ENCODE measurements around the gene ACTR8.

ACTR8 gene

DNA sequence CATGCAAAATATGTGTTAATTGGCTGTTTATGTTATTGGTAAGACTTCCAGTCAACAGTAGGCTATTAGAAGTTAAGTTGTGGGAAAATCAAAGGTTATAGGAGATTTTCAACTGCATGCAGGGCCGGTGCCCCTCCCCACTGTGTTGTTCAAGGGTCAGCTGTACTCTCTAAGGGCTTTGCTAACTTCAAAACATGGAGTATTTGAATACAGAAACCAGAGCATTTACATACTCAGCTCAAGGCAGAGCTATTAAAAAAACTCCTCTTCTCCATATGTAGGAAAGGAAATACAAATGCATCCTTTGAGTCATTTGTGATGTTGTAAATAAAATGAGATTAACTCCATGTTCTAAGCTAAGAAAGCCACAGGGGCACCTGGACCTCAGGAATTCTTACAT is 18.8 kb downstream of the ACTR8 start:
- no peak for DNase-seq

DNA sequence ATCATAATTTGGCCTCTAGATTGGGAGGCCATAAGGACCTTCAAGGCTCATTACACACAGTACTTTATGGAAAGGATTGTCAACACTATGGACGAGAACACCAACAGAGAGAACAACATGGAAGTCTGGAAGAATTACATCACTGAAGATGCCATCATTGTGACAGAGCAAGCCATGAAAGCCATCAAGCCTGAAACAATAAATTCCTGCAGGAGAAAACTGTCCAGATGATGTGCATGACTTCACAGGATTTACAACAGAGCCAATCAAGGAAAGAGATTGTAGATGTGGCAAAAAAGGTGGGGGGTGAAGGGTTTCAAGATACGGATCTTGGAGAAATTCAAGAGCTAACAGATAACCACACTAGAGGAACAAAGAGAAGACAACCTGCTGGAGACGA is 19.7 kb downstream of the ACTR8 start:
- no peak for DNase-seq

DNA sequence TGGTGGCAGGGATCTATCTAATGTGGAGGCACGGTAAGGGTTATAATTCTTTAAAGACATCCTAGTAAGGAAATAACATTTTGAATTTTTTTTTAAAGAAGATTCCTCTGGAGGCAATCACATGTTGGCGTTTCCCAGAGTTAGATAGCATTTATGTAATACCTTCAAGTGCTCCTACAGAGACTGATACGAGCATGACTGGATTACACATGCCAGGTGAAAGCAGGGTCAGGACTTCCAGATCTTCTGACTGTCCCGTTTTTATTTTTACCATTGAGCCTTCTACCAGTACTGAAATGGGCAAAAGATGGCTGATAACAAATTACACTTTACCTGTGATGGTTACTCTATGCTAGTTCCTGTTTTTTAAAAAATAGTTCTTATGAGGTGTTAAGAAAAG is 21.8 kb downstream of the ACTR8 start:
- DNase-seq = no peak

DNA sequence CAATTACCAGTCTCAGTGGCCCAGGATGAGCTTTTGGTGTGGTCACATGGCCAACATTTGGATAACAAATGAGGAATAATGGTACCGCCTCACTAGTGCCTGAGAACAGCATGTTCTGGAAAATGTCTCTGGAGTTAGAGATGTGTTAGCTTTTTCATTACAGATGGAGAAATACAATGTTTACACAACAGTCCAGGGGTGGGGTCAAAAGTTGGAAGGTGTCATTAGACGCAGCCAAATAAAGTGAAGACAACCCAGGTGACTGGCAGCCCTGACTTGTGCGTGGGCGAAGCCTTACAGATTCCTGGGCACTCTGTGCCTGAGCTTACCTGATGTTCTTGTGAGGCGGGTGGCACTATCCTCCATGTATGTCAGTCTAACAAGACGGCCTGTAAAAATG is 22.8 kb downstream of the ACTR8 start:
- DNase-seq = no peak

DNA sequence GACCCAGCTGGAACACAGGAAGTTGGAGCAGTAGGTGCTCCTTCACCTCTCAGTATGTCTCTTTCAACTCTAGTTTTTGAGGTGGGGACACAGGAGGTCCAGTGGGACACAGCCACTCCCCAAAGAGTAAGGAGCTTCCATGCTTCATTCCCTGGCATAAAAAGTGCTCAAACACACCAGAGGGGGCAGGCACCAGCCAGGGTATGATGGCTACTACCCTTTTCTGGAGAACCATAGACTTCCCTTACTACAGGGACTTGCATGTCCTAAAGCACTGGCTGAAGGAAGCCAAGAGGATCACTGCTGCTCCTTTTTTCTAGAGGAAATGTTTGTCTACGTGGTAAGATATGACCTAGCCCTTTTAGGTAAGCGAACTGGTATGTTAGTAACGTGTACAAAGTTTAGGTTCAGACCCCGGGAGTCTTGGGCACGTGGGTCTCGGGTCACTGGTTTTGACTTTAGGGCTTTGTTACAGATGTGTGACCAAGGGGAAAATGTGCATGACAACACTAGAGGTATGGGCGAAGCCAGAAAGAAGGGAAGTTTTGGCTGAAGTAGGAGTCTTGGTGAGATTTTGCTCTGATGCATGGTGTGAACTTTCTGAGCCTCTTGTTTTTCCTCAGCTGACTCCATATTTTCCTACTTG is 23.7 kb downstream of the ACTR8 start:
- DNase-seq = no peak

DNA sequence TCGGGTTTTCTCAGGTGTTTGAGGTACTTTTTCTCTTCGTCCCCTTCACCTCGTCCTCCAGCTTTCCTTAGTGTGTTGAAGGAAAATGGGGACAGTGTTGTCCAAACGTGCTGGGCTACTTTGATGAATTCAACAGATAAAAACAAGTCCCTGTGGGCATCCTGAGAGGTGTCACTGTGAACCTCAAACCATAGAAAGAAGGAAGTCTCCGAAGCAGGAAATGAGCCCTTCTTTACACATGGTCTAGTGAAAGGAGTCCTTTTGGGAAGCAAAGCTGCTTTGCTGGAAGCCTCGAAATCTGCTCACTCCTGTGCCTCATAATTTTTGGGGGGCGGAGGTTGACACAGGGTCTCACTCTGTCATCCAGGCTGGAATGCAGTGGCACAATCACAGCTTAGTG is 25.0 kb downstream of the ACTR8 start:
- DNase-seq = no peak

DNA sequence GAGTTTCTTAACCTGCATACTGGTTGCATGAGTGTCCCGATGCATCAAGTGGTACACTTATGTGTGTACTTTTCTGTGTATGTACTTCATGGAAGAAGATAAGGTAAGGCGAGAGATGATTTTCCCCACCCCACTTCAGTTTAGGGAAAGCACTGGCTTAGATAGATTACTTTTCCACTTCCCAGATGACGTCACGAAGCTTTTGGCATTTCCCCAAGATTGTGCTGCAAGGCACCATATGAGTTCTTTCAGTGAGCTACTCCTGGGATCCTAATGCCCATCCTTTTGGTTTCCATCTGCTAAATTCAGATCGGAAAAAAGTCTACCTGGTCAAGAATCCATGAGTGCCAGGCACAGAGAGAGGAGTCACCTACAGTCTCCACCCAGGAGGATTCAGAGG is 31.1 kb downstream of the ACTR8 start:
- no peak for DNase-seq

DNA sequence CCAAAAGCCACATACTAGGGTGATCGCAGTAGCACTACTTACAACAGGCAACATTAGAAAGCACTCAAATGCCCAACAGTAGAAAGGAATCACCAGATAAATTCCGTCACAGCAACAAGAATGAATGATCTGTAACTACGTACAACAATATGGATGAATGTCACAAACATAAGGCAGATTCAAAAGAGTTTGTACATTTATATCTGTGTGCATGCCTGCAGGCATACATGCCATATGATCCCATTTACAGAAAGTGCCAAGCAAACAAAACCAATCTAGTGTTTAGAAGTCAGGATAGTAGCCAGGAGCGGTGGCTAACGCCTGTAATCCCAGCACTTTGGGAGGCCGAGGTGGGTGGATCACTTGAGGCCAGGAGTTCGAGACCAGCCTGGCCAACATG is 32.0 kb downstream of the ACTR8 start:
- no peak for DNase-seq

DNA sequence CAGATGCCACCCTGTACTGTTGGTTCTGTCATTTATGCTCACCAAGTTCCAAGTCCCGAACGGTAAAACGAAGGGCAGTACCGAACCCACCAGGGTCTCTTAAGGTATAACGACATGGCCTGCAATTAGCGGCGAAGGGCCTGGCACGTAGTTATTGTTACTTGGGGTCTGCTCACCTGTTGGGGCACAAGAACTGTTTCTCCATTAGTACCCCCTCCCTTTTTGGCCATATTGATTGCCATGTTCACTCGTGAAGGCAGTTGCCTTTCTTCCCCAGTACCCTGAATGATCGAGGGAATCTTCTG is 35.1 kb downstream of the ACTR8 start:
- DNase-seq = no peak

DNA sequence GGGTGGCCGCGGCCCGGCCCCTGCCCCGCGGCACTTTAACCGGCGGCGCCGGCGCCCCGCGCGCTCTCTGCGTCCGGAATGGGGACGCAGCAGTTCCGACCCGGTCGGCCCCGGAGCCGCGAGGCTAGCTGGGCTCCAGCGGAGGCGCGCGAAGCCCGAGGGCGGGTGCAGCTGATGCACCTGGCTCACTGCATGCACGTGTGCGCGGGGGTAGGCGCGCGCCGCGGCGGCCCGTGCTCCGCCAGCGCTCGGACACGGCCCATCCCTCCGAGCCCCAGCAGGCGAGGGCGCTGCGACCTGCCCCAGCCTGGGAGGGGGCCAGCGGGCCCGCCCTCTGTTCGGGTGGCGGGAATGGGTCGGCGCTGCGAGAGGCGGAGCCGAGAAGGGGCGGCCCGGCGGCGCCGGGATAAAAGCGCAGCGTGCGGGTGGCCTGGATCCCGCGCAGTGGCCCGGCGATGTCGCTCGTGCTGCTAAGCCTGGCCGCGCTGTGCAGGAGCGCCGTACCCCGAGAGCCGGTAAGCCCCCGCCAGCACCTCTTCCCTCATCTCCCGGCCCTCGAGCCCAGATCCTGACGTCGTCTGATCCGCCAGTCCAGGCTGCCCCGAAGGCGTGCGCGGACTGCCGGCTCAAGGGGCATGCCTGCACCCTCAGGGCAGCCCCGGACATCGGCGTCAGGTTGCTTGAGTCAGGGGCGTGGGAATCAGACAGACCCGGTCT is 35.7 kb downstream of the ACTR8 start, which contains the start of the genes CHDH and IL17RB:
CHDH (minus strand) TSS at position 286 of the 717 bp plus-strand sequence. CDS start 22,411 bp downstream, outside the sequence.
IL17RB (plus strand) TSS at position 435 of the 717 bp plus-strand sequence; CDS start at position 456, 21 bp downstream.
- no peak for DNase-seq

DNA sequence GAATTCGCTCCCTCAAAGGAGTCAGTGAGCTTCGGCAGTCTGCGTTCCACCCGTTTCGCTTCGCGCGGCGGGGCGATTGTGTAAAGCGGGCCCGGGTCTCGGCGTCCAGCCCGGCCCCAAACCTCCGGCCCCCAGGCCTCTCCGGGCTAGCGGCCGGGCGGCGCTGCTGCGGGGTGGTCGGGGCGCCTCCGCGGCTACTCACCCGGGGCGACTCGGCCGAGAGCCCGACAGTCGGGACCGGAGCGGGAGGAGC is 36.1 kb downstream of the ACTR8 start:
- no peak for DNase-seq

DNA sequence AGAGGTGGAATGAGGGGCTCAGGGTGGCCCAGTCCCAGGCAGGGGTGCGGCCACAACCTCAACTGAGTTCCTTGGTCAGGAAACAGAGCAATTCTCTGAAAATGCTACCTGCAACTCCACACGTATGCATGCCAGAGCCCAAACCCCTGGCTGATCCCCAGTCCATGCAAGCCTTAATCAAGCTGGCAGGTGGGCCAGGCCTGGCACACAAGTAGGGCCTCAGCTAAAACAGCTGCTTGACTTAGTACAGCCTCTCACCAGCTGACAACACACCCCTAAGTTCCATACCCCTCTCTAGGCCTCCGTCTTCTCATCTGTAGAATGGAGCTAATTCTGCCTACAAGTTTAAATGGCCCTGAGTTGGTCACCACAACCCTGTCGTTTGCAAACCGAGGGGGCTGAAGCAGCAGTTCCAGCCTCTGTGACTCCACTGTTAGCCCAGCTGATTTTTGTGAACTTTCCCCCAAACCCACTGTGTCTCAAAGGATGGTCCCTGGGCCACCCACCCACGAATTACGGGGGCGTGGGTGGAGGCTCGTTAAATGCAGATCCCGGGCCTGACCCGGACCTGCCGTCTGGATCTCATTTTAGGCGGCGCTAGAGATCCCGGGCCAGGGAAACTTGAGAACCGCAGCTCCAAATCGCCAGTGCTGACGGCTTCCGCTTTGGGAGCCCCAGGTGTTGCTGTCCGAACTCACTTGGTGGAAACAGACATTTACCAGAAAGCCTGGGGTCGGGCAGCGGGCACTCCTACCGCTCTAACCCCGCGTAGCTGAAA is 36.7 kb downstream of the ACTR8 start:
- no peak for DNase-seq

DNA sequence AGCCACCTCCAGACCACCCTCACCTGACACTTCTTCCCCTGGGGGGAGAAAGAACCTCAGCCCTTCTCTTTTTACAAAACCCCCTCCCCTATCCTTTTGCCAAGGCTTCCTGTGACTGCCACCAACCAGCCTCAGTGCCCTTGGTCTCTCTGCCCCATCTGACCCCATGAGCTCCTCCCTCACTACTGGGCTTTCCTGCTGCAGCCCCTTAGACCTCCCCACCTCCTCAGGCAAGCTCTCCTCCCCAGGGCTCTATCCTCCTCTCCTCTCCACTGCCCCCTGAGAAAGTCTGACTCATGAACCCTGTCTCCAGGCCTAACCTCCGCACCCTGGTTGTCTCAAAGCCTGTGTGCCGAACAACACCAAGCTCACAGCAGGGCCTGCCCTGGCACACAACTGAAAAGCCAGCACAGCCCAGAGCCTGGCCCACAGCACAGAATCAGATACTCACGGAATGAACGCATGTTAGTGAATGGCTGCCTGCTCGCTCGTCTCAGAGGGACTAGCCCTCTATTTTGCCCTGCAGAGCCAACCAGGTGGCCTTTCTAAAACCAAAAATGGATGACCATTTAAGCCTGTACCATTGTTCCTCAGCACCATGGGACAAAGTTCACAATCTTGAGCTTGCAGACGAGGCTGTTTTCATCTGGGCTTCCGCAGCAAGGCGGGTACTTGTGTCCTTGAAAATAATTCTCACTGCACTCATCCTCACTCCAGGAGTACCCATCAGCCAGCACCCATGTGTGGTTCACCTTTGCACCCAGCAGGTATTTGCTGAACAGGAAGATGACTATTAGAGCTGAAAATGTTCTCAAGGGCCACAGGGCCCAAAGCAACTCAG is 37.5 kb downstream of the ACTR8 start:
- DNase-seq = no peak

DNA sequence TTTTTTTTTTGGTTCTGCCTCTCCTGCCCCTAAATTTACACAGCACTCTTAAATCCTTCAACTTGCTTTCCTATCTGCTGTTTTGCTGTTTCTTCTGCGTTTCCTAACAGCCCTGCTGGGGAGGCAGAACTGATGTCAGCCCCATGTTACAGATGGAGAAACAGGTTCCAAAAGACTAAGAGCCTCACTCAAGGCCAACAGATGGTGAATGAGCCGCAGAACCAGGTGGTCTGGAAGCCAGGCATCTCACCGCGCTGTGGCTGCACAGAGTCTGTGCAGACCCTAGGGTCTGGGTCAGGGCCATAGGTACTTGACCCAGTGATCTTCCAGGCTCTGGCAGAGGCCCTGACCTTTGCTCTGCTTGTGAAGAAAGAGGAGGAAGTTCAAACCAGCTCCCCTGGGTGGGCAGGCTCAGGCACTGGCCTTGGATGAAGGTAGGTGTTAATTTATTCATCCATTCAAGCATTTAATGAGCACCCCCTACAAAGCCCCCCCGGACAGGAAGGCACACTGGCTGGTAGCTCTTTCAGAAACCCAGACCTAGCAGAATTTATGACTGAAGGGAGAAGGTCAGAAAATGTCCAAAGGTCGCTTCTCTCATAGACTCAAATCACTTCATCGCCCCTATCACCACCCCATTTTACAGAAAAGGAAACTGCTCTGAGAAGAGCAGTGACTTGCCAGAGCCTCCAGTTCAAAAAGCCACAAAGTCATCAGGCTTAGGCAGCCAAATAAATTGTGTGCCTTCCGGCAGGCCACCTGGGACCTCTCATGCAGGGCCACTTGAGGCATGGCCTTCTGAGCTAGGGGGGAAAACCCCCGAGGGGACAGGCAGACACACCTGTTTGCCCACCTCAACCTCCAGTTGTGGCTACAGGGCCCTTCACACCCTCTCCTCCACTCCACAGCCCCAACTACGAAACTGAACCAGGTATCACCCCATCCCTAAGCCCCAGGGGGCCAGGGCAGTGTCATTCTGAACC is 38.5 kb downstream of the ACTR8 start:
- no peak for DNase-seq

DNA sequence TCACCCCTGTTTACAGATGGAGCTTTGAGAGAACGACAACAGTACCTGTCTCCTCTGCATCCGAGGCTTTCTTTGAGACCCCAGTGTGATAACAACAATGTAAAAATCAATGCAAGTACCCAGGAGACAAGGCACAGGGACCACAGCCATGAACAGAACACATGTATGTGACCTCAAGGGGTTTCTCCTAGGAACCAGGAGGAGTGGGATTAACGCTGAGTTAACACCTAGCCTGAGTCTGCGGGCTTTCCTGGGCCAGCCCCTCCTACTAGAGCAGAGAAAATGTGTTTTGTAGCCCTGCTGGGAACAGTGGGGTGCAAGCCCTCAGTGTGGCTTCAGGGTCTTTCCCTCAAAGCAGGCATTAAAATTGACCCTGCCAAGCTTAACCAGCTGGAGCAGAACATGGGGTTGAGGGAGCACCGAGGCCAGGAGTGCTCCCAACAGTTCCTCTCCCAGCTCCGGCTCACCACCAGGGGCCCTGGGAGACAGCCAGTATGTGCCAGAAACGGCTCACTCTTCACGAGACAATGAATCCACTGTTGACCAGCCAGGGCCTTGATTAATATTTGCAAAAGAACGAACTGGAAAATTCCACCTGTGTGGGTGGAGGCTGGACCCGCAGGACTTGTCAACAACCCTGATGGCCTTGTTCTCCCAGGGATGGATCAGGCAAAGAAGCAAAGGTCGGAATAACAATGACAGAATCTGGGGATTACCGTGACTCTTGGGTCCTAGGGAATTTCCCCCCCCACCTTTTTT is 39.3 kb downstream of the ACTR8 start:
- no peak for DNase-seq

DNA sequence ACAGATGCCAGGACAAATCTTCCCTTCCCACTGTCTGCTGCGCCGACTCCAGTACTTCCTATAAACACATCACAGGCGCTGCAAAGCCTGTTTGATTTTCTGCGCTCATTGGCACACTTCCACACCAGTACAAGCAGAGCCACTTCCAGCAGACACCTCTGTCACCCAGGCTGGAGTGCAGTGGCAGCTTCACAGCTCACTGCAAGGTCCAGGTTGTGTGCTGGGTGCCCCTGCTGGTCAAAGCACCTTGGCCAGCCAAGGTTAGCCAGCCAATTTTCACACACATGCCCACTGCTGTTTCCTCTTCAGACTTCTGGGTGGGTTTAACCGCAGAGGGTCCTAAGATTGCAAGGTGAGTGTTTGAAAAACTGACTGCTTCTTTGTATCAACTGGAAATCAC is 40.7 kb downstream of the ACTR8 start:
- no peak for DNase-seq

DNA sequence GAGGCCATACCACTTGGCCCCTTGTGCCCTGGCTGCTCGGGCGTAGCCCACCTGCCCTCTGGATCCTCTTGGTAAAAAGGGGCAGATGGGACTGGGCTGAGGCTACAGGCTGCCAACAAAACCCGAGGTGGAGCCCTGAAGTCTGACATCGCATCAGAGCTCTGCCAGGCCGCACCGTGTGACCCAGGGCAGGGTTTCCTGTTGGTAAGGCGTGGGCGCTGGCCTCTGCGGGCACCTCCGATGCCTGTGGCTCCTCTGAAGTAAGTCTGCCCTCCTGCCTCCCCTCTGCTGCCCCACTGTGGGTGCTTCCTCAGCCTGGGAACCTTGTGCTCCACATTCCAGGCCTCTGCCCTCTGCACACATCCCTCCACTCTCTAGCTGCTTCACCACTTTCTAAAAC is 44.6 kb downstream of the ACTR8 start:
- DNase-seq = no peak

DNA sequence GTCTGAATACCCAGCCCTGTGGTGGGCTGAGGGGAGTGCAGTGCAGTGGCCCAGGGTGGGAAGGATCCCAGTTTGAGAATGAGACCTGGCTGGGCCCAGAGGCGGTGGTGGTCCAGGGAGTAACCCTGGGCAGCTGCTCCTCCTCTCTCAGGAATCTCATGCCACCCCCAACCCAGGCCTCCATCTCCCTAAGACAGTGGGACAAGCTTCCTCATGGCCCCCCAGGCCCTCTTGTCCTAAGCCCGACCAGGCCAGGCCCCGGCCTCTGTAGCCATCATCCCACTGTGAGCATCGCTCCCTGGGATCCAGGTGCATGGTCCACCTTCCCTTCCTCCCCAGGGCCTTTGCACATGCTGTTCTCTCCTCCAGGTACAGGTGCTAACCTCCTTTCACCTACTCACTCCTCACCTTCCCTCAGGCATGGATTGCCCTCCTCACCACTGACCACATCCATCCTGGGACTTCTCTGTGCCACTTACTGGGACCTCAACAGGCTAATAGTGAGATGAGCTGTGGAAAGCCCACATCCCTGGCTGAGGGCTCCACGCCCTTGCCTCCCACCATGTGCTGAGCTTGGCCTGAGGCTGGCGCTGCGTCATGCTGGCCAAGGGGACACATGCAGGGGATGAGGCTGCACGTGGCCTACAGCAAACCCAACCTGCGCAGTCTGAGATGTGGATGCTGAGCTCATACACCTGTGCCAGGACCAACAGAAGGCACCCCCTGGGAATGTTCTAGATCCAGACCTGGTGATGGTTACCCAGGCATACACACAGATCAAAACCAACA is 45.7 kb downstream of the ACTR8 start:
- DNase-seq = no peak

DNA sequence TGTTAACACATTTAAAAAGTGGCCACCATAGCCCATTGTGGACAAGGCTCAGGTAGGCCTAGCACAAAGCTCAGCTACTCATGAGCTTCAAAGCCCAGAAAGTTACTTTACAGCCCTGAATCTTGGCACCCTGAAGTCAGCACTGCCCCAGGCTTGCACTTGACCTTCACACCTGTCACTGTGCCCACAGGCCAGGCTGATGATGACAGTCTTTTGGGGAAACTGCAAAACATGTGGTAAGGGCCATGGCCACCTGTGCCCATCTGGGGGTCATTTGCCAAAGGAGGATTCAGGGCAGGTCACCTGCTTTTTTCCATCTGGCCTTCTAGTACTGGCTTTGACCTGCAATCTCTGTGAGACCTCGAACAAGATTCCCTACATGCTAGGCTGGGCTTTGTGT is 46.7 kb downstream of the ACTR8 start:
- no peak for DNase-seq

DNA sequence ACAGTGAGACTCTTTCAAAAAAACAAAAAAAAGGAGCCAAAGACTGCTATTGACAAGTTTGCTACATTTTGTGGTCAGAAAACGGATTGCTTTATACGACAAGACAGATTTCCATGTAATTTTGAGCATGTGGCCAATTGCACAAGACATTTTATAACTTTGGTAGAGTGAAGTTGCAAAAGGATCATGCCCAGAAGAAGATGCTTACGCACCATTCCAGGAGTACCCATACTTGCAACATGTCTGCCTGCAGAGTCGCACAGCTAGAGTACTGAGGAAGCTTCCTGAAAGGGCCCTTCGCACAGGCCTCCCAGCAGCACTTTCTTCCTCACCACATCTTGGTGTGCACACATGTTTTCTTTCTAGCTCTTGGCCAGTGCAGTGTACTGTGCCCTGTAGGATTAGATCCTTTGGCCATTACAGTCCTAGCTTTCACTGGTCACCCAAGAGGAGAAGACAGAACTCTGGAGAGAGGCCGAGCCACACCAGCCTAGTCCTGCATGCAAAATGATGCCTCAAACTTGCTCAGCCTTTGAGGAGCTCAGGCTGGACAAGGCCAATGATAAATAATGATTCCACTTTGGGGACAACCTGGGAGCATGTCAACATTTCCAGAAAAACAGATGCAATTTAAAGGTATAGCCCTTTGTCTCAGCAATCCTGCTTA is 47.4 kb downstream of the ACTR8 start:
- no peak for DNase-seq
